Osteoblast (primary cell): ENCODE measurements around the gene NOS1AP. TPM values are rescaled to one million over a fixed set of nuclear protein-coding genes. Genes with fewer than 3 reads are reported as not detected.

Source experiments
- DNase-seq: peaks from one replicate; pipeline ENCODE4 v3.0.0; 2011; ENCODE audit warnings: low spot score, mixed read lengths; ENCODE audit not compliant: insufficient read length; ENCODE audit errors: missing footprints
- H2AFZ ChIP-seq: 2 replicates; pipeline ENCODE4 v1.6.0; 2011; ENCODE audit warnings: mild to moderate bottlenecking, low read length
- H3K27ac ChIP-seq: 2 replicates; pipeline ENCODE4 v1.5.1; 2011; ENCODE audit warnings: mild to moderate bottlenecking, low read depth, low read length, moderate library complexity
- H3K27me3 ChIP-seq: 2 replicates; pipeline ENCODE4 v1.6.0; 2012; ENCODE audit warnings: mild to moderate bottlenecking, control low read depth, inconsistent platforms, low read length, moderate library complexity; ENCODE audit not compliant: insufficient read depth
- H3K36me3 ChIP-seq: 2 replicates; pipeline ENCODE4 v1.5.1; 2011; ENCODE audit warnings: mild to moderate bottlenecking, low read length, control low read depth, moderate library complexity; ENCODE audit not compliant: insufficient read depth
- H3K4me1 ChIP-seq: 2 replicates; pipeline ENCODE4 v1.5.1; 2011; ENCODE audit warnings: mild to moderate bottlenecking, low read length, control low read depth, moderate library complexity; ENCODE audit not compliant: insufficient read depth
- H3K4me2 ChIP-seq: 2 replicates; pipeline ENCODE4 v1.6.0; 2011; ENCODE audit warnings: mild to moderate bottlenecking, low read length; ENCODE audit not compliant: insufficient read depth
- H3K4me3 ChIP-seq: fragments of 200-600 bp; sonication (generic); 3 replicates; pipeline ENCODE4 v1.5.1; 2012; ENCODE audit warnings: mild to moderate bottlenecking, low read length, inconsistent platforms; ENCODE audit not compliant: insufficient read depth
- H3K79me2 ChIP-seq: 2 replicates; pipeline ENCODE4 v1.6.0; 2012; ENCODE audit warnings: mild to moderate bottlenecking, low read length, control low read depth, inconsistent platforms; ENCODE audit not compliant: insufficient read depth
- H3K9me3 ChIP-seq: 2 replicates; pipeline ENCODE4 v1.5.1; 2011; ENCODE audit warnings: low read depth, low read length, control low read depth
- H4K20me1 ChIP-seq: 2 replicates; pipeline ENCODE4 v1.6.0; 2012; ENCODE audit warnings: mild to moderate bottlenecking, low read length, control low read depth; ENCODE audit not compliant: insufficient read depth
- CTCF ChIP-seq: IDR thresholded peaks from 2 replicates; pipeline ENCODE4 v1.5.1; 2011; ENCODE audit warnings: mild to moderate bottlenecking, low read depth, low read length, moderate library complexity; ENCODE audit errors: extremely low read depth
- total RNA-seq: library from RNA; depleted of rRNA; stranded (reverse); fragments of >200 nt; gene quantifications from 2 replicates; pipeline ENCODE4 v1.2.3, GENCODE V29; 2012

The NOS1AP gene
- total RNA-seq, 1 donor, result not detected

- DNase-seq, result no peak
- H3K4me3 ChIP-seq, result no peak overlapping the region
- H4K20me1 ChIP-seq, result no peaks in the 10 kb centered on the region
- no peaks in the 10 kb centered on the region for H3K27me3 ChIP-seq
- no peak overlapping the region for H2AFZ ChIP-seq
- no peak overlapping the region for H3K27ac ChIP-seq
- no peaks in the 10 kb centered on the region for H3K79me2 ChIP-seq
- H3K4me1 ChIP-seq, result no peaks in the 10 kb centered on the region
- no peaks in the 10 kb centered on the region for H3K36me3 ChIP-seq
- no peaks in the 10 kb centered on the region for H3K9me3 ChIP-seq
- no peak overlapping the region for H3K4me2 ChIP-seq
- no peak for TF ChIP-seq CTCF
These were observed 116.0 kb downstream of the NOS1AP start for GRCh38 chr1:162185314-162186025.

- H3K79me2 ChIP-seq, result no peaks in the 10 kb centered on the region
- no peak for DNase-seq
- H3K27ac ChIP-seq, result no peak overlapping the region
- H4K20me1 ChIP-seq, result no peaks in the 10 kb centered on the region
- no peaks in the 10 kb centered on the region for H3K36me3 ChIP-seq
- no peak overlapping the region for H3K4me3 ChIP-seq
- no peak for TF ChIP-seq CTCF
- H3K9me3 ChIP-seq, result no peaks in the 10 kb centered on the region
- no peak overlapping the region for H3K4me2 ChIP-seq
- H3K4me1 ChIP-seq, result no peaks in the 10 kb centered on the region
- H2AFZ ChIP-seq, result no peak overlapping the region
- H3K27me3 ChIP-seq, result no peaks in the 10 kb centered on the region
These were observed 116.5 kb downstream of the NOS1AP start for GRCh38 chr1:162186026-162186374.

GRCh38 chr1:162186406-162186805 lies 116.9 kb downstream of the NOS1AP start:
- Histone ChIP-seq H3K4me2 (no peak overlapping the region), H3K9me3 (no peaks in the 10 kb centered on the region), H3K79me2 (no peaks in the 10 kb centered on the region), H3K4me3 (no peak overlapping the region), H4K20me1 (no peaks in the 10 kb centered on the region), H3K27ac (no peak overlapping the region), H3K27me3 (no peaks in the 10 kb centered on the region), H2AFZ (no peak overlapping the region), H3K36me3 (no peaks in the 10 kb centered on the region), H3K4me1 (no peaks in the 10 kb centered on the region)
- DNase-seq, result no peak
- no peak for TF ChIP-seq CTCF

GRCh38 chr1:162187687-162188276 lies 118.3 kb downstream of the NOS1AP start:
- Histone ChIP-seq H3K4me2 (no peak overlapping the region), H3K27me3 (no peaks in the 10 kb centered on the region), H3K27ac (no peak overlapping the region), H3K4me1 (no peaks in the 10 kb centered on the region), H2AFZ (no peak overlapping the region), H4K20me1 (no peaks in the 10 kb centered on the region), H3K9me3 (no peaks in the 10 kb centered on the region), H3K36me3 (no peaks in the 10 kb centered on the region), H3K79me2 (no peaks in the 10 kb centered on the region), H3K4me3 (no peak overlapping the region)
- peak; percentile 70 for DNase-seq
- TF ChIP-seq CTCF, result no peak
